ENCODE data around the gene PKP1.

The PKP1 gene

GRCh38 chr1:201331166-201331565, 47.9 kb downstream of the PKP1 start:
- DNase-seq, result no peak

- DNase-seq, result no peak
These were observed 48.7 kb downstream of the PKP1 start for GRCh38 chr1:201332021-201332420.

- no peak for DNase-seq
These were observed 49.5 kb downstream of the PKP1 start for GRCh38 chr1:201332616-201333335.

GRCh38 chr1:201334325-201335173, 51.2 kb downstream of the PKP1 start:
- no peak for DNase-seq

GRCh38 chr1:201335174-201335870, 52.0 kb downstream of the PKP1 start:
- DNase-seq, result no peak

- DNase-seq, result no peak
These were observed 52.6 kb downstream of the PKP1 start for GRCh38 chr1:201335901-201336300.

GRCh38 chr1:201336711-201337450, 53.6 kb downstream of the PKP1 start:
- DNase-seq, result no peak

- DNase-seq, result no peak
These were observed 58.1 kb downstream of the PKP1 start for GRCh38 chr1:201341377-201341776.

- no peak for DNase-seq
These were observed 61.1 kb downstream of the PKP1 start for GRCh38 chr1:201344206-201345080.

- DNase-seq, result no peak
These were observed 61.7 kb downstream of the PKP1 start for GRCh38 chr1:201345081-201345355.

- DNase-seq, result peak; percentile 48
These were observed 63.1 kb downstream of the PKP1 start for GRCh38 chr1:201346337-201346939.

- DNase-seq, result no peak
These were observed 63.7 kb downstream of the PKP1 start for GRCh38 chr1:201346987-201347386.

- no peak for DNase-seq
These were observed 64.3 kb downstream of the PKP1 start for GRCh38 chr1:201347498-201348210.

GRCh38 chr1:201348211-201348566, 64.9 kb downstream of the PKP1 start:
- peak; percentile 48 for DNase-seq

- DNase-seq, result no peak
These were observed 65.8 kb downstream of the PKP1 start for GRCh38 chr1:201349092-201349491.

GRCh38 chr1:201350361-201350725, 67.0 kb downstream of the PKP1 start:
- no peak for DNase-seq

- no peak for DNase-seq
These were observed 67.6 kb downstream of the PKP1 start for GRCh38 chr1:201350884-201351283.

GRCh38 chr1:201351617-201352016, 68.3 kb downstream of the PKP1 start:
- no peak for DNase-seq

- DNase-seq, result no peak
These were observed 70.1 kb downstream of the PKP1 start for GRCh38 chr1:201353186-201353940.

- no peak for DNase-seq
These were observed 71.0 kb downstream of the PKP1 start for GRCh38 chr1:201354151-201354900.

Data from hematopoietic multipotent progenitor cell treated with erythropoietin and hydrocortisone succinate and interleukin-3 and kit ligand, for 8 days (in vitro differentiated cells).